ENCODE results near the gene RALBP1. TPM values are rescaled to one million over a fixed set of nuclear protein-coding genes. Genes with fewer than 3 reads are reported as not detected.

RALBP1 gene
- total RNA-seq, 1 donor from 2014 or later, result 38.9 TPM

DNA sequence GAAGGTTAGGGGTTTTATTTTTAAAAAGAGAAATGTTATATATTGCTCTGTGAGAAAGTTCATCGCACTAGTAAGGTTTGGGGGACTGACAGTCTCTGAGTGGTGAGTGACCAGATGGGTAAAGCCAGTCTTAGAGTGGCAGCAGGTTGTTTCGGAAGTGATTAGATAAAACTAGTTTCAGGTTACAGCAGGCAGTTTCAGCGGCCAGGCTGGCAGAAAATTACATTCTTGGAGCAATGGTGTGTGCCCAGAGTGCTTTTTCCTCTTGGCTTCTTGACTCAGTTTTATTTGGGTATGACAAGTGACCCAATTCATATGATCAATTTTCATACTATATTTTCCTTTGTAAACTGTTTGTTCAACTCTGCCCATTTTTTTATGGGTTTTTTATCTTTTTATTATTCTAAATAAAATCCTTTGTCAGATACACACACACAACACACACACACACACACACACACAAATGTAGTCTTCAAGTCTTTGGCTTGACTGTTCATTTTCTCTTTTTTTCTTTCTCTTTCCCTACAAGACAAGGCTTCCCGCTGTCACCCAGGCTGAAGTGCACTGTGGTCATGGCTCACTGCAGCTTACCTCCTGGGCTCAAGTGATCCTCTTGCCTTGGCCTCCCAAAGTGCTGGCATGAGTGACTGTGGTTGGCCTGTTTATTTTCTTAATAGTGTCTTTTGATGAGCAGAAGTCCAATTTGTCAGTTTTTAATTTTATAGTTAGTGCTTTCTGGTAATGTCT is 30.9 kb downstream of the RALBP1 start:
- no peak for DNase-seq
- no peaks in the 10 kb centered on the region for H3K4me1 Mint-ChIP-seq
- H3K9me3 Mint-ChIP-seq, result peaks cover 7% of the 10 kb centered on the region
- no peak overlapping the region for H3K27ac Mint-ChIP-seq
- H3K27me3 Mint-ChIP-seq, result no peaks in the 10 kb centered on the region
- H3K4me3 Mint-ChIP-seq, result no peak overlapping the region
- peaks cover 15% of the 10 kb centered on the region for H3K36me3 Mint-ChIP-seq (ENCODE audit: low read depth)
- intact Hi-C loops (cut with micrococcal nuclease), result no loop called here

DNA sequence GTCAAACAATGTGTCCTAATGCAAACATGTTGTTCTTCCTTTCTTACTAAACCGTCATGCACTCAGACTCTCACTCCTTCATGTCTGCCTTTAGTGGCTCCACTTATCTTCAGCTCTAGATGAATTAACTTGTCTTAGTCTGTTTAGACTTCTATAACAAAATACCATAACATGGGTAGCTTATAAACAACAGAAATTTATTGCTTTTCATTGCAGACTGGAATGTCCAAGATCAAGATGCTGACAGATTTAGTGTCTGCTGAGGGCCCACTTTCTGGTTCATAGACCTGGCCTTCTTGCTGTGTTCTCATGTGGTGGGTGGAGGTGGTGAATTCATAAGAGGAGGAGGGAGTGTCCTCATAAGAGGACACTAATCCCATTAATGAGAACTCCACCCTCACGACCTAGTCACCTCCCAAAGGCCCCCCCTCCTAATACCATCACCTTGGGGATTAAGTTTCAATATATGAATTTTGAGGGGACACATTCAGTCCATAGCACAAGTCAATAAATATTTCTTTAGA is 32.3 kb downstream of the RALBP1 start:
- H3K27ac Mint-ChIP-seq, result no peak overlapping the region
- DNase-seq, result no peak
- intact Hi-C loops (cut with micrococcal nuclease), result no loop called here

DNA sequence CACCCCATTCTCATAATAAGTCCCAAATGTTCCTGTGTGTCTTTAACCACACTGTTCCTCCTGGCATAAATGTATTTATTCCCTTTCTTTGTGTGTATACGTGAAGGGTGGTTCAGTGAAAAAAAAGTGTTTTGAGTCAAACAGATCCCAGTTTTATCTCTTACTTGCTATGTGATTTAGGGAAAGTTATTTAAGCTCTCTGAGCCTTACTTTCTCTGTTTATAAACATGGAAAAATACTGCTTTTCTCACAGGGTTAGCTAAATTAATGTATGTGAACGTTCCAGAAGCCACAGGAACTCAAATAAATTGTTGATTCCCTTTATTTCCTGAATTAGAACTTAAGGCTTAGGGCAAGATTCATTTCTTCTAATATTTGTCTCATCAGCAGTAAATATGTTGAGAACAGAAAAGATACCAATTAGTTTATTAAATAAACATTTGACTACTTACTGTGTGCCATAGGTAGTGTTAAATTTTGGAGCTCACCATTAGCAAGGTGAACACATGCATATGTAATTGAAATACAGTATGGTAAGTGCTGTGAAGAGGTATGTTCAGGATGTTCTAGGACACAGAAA is 33.2 kb downstream of the RALBP1 start:
- intact Hi-C loops (cut with micrococcal nuclease), result no loop called here
- no peaks in the 10 kb centered on the region for H3K4me1 Mint-ChIP-seq
- DNase-seq, result no peak
- no peaks in the 10 kb centered on the region for H3K27me3 Mint-ChIP-seq
- no peak overlapping the region for H3K27ac Mint-ChIP-seq
- H3K9me3 Mint-ChIP-seq, result no peaks in the 10 kb centered on the region
- no peak overlapping the region for H3K4me3 Mint-ChIP-seq
- H3K36me3 Mint-ChIP-seq (ENCODE audit: low read depth), result peaks cover 3% of the 10 kb centered on the region

More for the DNA sequence above, 32.3 kb downstream of the RALBP1 start:
- H3K4me1 Mint-ChIP-seq, result no peaks in the 10 kb centered on the region
- peaks cover 6% of the 10 kb centered on the region for H3K36me3 Mint-ChIP-seq (ENCODE audit: low read depth)
- no peak overlapping the region for H3K4me3 Mint-ChIP-seq
- no peaks in the 10 kb centered on the region for H3K27me3 Mint-ChIP-seq
- no peaks in the 10 kb centered on the region for H3K9me3 Mint-ChIP-seq

DNA sequence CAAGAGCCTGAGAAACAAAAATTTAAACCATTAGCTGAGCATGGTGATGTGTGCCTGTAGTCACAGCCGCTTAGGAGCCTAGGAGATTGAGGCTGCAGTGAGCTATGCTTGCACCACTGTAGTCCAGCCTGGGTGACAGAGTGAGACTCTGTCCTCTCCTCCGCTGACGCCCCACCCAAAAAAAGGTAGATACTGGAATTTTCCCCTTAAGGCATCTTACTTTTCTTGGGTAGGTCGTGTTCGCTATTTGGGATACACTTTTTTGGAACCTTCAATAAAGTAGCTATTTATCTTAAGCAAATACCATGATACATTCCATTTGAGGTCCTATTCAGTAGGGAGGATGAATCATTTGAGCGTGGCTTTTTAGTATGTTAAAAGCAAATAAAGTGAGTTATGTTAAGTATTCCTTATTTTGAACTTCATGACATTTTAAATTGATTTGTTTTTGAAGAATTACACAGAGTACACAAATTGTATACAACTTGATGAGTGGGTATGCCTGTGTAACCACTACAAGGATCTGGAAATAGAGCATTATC is 38.7 kb downstream of the RALBP1 start:
- intact Hi-C loops (cut with micrococcal nuclease), result no loop called here

DNA sequence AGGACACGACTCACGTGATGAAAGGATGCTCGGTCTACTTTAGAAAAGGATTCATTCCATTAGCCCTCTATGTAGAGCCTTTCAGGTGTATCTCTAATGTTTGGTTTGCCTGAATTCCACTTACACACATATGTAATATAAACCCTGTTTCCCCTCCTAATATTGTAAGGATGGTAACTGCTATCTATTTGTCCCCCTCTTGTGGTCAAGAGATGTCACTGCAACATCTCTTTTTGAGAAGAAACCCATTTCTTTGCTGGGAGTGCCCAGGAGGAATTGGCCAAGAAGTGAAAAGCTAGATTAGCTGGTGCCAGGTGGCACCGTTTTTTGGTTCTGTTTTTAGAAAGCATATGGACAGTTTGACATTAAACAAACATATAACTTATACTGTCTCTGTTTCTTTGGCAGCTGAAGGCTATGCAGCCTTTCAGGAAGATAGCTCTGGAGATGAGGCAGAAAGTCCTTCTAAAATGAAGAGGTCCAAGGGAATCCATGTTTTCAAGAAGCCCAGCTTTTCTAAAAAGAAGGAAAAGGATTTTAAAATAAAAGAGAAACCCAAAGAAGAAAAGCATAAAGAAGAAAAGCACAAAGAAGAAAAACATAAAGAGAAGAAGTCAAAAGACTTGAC is 41.2 kb downstream of the RALBP1 start:
- peaks cover 13% of the 10 kb centered on the region for H3K36me3 Mint-ChIP-seq (ENCODE audit: low read depth)
- no peaks in the 10 kb centered on the region for H3K9me3 Mint-ChIP-seq
- no peak overlapping the region for H3K4me3 Mint-ChIP-seq
- H3K27ac Mint-ChIP-seq, result no peak overlapping the region
- peak; percentile 73 for DNase-seq
- intact Hi-C loops (cut with micrococcal nuclease), result loop anchor here (2.0 to 5.0 kb wide), 3 partner anchors 39 to 444 kb away; partner anchors contain the start of gene RALBP1
- H3K4me1 Mint-ChIP-seq, result peaks cover 2% of the 10 kb centered on the region
- no peaks in the 10 kb centered on the region for H3K27me3 Mint-ChIP-seq

More for the DNA sequence above, 38.7 kb downstream of the RALBP1 start:
- H3K27me3 Mint-ChIP-seq, result no peaks in the 10 kb centered on the region
- peaks cover 2% of the 10 kb centered on the region for H3K4me1 Mint-ChIP-seq
- H3K27ac Mint-ChIP-seq, result no peak overlapping the region
- H3K36me3 Mint-ChIP-seq (ENCODE audit: low read depth), result peaks cover 13% of the 10 kb centered on the region
- H3K4me3 Mint-ChIP-seq, result no peak overlapping the region
- no peak for DNase-seq
- H3K9me3 Mint-ChIP-seq, result no peaks in the 10 kb centered on the region

DNA sequence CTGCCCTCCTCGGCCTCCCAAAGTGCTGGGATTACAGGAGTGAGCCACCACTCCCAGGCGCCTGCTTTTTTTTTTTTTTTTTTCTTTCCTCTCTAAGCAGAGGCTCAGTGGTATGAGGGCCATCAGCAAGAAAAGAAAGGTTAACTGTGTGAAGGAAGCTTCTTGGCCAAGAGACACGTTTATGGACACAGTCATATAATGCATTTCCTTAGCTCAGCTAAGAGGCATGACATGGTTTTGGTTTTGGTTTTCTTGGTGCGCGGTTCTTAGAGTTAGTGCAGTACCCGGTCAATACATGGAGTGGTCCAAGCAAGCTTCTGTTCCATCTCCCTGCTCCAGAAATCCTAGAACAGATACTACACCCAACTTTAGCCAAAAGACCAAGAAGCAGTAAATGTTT is 42.6 kb downstream of the RALBP1 start:
- no peak overlapping the region for H3K27ac Mint-ChIP-seq
- peaks cover 22% of the 10 kb centered on the region for H3K36me3 Mint-ChIP-seq (ENCODE audit: low read depth)
- no peak for DNase-seq
- intact Hi-C loops (cut with micrococcal nuclease), result loop anchor here (2.0 to 5.0 kb wide), 3 partner anchors 41 to 445 kb away; partner anchors contain the start of gene RALBP1
- H3K27me3 Mint-ChIP-seq, result no peaks in the 10 kb centered on the region
- H3K4me3 Mint-ChIP-seq, result no peak overlapping the region
- H3K4me1 Mint-ChIP-seq, result peaks cover 2% of the 10 kb centered on the region
- no peaks in the 10 kb centered on the region for H3K9me3 Mint-ChIP-seq

DNA sequence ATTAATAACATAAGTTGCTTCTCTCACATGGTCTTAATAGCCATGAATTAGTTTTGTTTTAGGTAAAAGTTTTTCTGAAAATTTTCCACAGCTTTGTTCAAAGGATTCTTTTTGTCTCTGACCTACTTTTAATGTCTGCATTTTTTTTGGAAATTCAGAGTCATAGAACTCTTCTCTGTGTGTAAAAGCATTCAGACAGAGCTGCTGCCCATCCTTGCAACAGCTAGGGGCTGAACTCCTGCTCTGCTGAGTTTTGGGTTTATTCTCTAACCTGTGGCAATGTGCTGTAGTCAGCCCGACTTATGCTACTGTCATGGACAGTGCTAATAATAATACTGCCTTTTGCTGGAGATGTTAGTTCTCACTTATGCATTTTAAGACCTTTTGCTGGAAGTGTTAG is 44.1 kb downstream of the RALBP1 start:
- no peaks in the 10 kb centered on the region for H3K9me3 Mint-ChIP-seq
- peaks cover 2% of the 10 kb centered on the region for H3K4me1 Mint-ChIP-seq
- H3K27ac Mint-ChIP-seq, result no peak overlapping the region
- H3K4me3 Mint-ChIP-seq, result no peak overlapping the region
- peaks cover 22% of the 10 kb centered on the region for H3K36me3 Mint-ChIP-seq (ENCODE audit: low read depth)
- no peak for DNase-seq
- intact Hi-C loops (cut with micrococcal nuclease), result loop anchor here (5.0 kb wide), 2 partner anchors 42 to 372 kb away; partner anchors contain the start of gene RALBP1
- no peaks in the 10 kb centered on the region for H3K27me3 Mint-ChIP-seq

DNA sequence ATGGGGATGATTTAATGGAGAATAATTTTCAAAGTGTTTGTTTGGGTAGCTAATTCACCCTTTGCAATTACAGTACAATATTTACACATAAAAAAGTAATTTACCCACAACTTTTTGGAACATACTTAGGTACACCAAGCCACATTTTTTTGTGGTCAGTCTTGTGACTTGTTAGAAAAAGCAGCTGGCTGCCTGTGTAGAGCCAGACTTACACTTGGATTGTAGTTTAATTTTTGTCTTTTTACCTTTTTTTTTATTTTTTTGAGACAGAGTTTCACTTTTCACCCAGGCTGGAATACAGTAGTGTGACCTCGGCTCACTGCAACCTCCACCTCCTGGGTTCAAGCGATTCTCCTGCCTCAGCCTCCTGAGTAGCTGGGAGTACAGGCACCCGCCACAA is 45.4 kb downstream of the RALBP1 start:
- Mint-ChIP-seq H3K9me3 (no peaks in the 10 kb centered on the region), H3K36me3 (ENCODE audit: low read depth) (peaks cover 28% of the 10 kb centered on the region), H3K27ac (no peak overlapping the region), H3K27me3 (no peaks in the 10 kb centered on the region), H3K4me3 (no peak overlapping the region), H3K4me1 (peaks cover 2% of the 10 kb centered on the region)
- DNase-seq, result no peak
- intact Hi-C loops (cut with micrococcal nuclease), result no loop called here

DNA sequence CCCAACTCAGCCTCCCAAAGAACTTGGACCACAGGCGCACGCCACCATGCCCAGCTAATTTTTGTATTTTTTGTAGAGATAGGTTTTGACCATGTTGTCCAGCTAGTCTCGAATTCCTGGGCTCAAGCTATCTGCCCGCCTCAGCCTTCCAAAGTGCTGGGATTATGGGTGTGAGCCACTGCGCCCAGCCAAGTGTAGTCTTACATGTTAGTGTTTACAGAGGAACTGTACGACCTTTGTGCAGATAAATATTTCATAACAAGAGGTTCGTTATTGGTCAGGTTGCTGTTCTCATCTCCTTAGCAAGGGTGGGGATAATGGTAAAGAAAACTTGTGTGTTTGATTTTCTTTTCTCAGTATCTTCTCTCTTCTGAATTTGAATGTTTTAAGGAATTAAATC is 46.5 kb downstream of the RALBP1 start:
- H3K4me3 Mint-ChIP-seq, result no peak overlapping the region

DNA sequence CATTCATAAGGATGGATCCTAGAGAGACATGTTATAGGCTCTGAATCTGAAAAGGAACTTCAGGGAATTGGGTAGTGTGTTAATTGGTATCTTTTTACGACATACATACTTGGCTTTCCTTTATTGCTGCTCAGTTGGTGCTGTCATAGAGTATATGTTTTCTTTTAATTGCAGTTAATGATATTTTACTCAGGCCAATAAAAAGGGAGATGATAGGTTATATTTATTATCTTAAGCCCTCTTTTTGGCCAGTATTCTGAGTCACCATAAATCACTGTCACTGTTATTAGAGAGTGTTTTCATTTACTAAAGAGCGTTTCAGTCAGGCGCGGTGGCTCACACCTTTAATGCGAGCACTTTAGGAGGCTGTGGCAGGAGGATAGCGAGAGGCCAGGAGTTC is 47.6 kb downstream of the RALBP1 start:
- H3K36me3 Mint-ChIP-seq (ENCODE audit: low read depth), result peaks cover 38% of the 10 kb centered on the region
- no peaks in the 10 kb centered on the region for H3K4me1 Mint-ChIP-seq
- intact Hi-C loops (cut with micrococcal nuclease), result no loop called here
- no peaks in the 10 kb centered on the region for H3K9me3 Mint-ChIP-seq
- no peak overlapping the region for H3K4me3 Mint-ChIP-seq
- no peak overlapping the region for H3K27ac Mint-ChIP-seq
- no peak for DNase-seq
- no peaks in the 10 kb centered on the region for H3K27me3 Mint-ChIP-seq

More for the DNA sequence above, 46.5 kb downstream of the RALBP1 start:
- no peak for DNase-seq
- no peaks in the 10 kb centered on the region for H3K27me3 Mint-ChIP-seq
- no peak overlapping the region for H3K27ac Mint-ChIP-seq
- intact Hi-C loops (cut with micrococcal nuclease), result no loop called here
- no peaks in the 10 kb centered on the region for H3K9me3 Mint-ChIP-seq
- H3K36me3 Mint-ChIP-seq (ENCODE audit: low read depth), result peaks cover 30% of the 10 kb centered on the region
- no peaks in the 10 kb centered on the region for H3K4me1 Mint-ChIP-seq

DNA sequence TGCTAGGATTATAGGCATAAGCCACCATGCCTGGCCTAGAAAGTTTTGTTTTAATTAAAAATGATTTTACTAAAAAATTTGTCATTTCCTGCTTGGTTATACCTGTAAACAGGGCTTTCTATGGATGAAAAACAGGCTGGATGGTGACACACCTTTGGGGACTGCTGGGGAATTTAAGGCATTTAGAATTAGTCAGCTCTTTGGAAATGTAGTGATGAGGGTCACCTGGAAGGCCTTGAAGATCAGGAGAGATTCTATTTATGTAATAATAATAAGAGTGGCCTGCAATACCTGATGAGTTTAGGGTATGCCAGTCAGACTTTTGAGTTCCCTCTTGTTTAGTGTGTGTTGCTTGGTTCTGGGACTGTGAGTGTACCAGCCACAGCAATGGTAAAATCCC is 51.1 kb downstream of the RALBP1 start:
- Mint-ChIP-seq H3K4me3 (no peak overlapping the region), H3K9me3 (peaks cover 4% of the 10 kb centered on the region), H3K27ac (no peak overlapping the region), H3K27me3 (no peaks in the 10 kb centered on the region), H3K4me1 (peaks cover 4% of the 10 kb centered on the region), H3K36me3 (ENCODE audit: low read depth) (peaks cover 60% of the 10 kb centered on the region)
- DNase-seq, result no peak
- intact Hi-C loops (cut with micrococcal nuclease), result no loop called here

DNA sequence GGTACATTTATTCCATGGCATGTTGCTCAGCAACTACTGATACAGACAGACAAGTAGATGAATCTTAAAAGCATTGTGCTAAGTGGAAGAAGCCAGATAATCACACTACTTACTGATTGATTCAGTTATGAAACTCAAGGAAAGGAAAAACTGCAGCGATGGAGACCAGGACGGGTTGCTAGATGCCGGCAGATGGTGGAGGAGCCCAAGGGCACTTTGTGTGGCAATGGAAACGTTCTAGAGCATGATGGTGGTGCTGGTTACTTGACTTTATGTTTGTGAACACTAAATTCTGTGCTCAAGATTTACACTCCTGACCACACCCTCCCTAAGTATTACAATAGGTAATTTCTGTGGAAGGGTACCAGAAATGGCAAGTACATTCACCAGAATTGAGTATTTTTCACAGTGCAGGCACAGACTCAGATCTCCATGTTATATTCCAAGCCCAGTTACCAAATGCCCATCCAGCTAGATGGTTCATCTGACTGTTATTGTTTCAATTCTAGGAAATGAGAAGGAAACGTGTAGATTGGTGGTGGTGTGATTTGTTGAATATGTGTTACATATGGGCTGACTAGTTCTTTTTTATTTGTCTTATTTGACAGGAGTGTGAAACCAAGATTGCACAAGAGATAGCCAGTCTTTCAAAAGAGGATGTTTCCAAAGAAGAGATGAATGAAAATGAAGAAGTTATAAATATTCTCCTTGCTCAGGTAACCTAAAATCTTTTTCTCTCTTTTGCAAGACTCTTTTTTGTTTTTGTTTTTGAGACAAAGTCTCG is 55.1 kb downstream of the RALBP1 start:
- Mint-ChIP-seq H3K4me3 (no peak overlapping the region), H3K27ac (no peak overlapping the region), H3K36me3 (ENCODE audit: low read depth) (peaks cover 59% of the 10 kb centered on the region), H3K27me3 (no peaks in the 10 kb centered on the region), H3K4me1 (peaks cover 4% of the 10 kb centered on the region), H3K9me3 (peaks cover 4% of the 10 kb centered on the region)
- intact Hi-C loops (cut with micrococcal nuclease), result no loop called here
- DNase-seq, result no peak

DNA sequence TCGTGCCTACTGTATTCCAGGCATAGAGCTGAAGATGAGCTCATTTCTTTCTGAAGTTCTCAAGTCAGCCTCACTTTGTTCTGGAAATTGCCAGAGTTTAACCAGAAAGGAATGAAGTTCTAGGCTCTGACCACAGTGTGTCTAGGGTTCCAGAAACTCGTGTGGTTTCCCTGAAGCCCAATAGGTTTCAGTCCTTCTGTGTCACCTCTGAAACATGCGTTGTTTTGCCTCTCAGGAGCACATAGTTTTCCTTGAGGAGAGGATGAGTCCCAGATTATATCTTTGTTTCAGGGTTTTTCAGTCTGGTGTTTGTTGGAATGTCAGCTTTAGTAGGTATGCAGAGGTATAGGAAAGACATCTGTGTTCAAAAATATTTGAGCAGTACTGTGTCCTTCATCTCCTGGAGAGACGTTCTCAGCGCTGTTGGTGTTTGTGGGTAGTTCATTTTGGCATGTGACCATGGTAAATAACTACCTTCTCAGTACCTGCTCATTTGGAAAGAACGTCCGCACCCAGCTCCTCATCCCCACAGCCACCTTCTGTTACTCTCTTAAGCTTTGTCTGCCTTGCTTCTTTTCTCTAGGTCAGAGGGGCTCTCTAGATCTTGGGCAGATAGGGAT is 56.6 kb downstream of the RALBP1 start:
- DNase-seq, result no peak
- Mint-ChIP-seq H3K27ac (no peak overlapping the region), H3K27me3 (no peaks in the 10 kb centered on the region), H3K36me3 (ENCODE audit: low read depth) (peaks cover 63% of the 10 kb centered on the region), H3K9me3 (peaks cover 4% of the 10 kb centered on the region), H3K4me1 (peaks cover 4% of the 10 kb centered on the region), H3K4me3 (no peak overlapping the region)
- intact Hi-C loops (cut with micrococcal nuclease), result no loop called here

Measured in activated CD4-positive, alpha-beta T cell treated with anti-CD3 and anti-CD28 coated beads, Interleukin-2, amount 10 ng/mL, durations not matched to agents 24 days and 14 days (primary cell).